ENCODE data around the gene LAMA4. TPM values are rescaled to one million over a fixed set of nuclear protein-coding genes. Genes with fewer than 3 reads are reported as not detected.

The LAMA4 gene
- total RNA-seq, 2 experiments from 2014 or later = not detected

GRCh38 chr6:112286010-112286409 is 31.6 kb upstream of the LAMA4 start:
- H3K36me3 Mint-ChIP-seq = peaks cover 6% of the 10 kb centered on the region
- peaks cover 19% of the 10 kb centered on the region for H3K4me1 Mint-ChIP-seq
- H3K27ac Mint-ChIP-seq = peak overlapping the region; percentile 31
- H3K4me3 Mint-ChIP-seq = no peak overlapping the region
- ATAC-seq (ENCODE audit: low read depth) = peak; percentile 89
- no peaks in the 10 kb centered on the region for H3K9me3 Mint-ChIP-seq
- H3K27me3 Mint-ChIP-seq = peaks cover 69% of the 10 kb centered on the region
- DNase-seq = peak; percentile 51
- POLR2A ChIA-PET = interaction anchor here (1.6 kb wide), 1 partner anchor 50 kb away, joined by 6 read pairs; no protein-coding TSS in a partner anchor

- no peak for DNase-seq
- H3K9me3 Mint-ChIP-seq = no peaks in the 10 kb centered on the region
- peaks cover 72% of the 10 kb centered on the region for H3K27me3 Mint-ChIP-seq
- POLR2A ChIA-PET = no interaction called here
- H3K4me1 Mint-ChIP-seq = peaks cover 19% of the 10 kb centered on the region
- ATAC-seq (ENCODE audit: low read depth) = no peak
- H3K27ac Mint-ChIP-seq = no peak overlapping the region
- peaks cover 6% of the 10 kb centered on the region for H3K36me3 Mint-ChIP-seq
- no peak overlapping the region for H3K4me3 Mint-ChIP-seq
Observed at GRCh38 chr6:112284603-112285002, 30.2 kb upstream of the LAMA4 start.

GRCh38 chr6:112283621-112284020 is 29.3 kb upstream of the LAMA4 start:
- peaks cover 19% of the 10 kb centered on the region for H3K4me1 Mint-ChIP-seq
- H3K36me3 Mint-ChIP-seq = peaks cover 3% of the 10 kb centered on the region
- ATAC-seq (ENCODE audit: low read depth) (no peak), DNase-seq (no peak)
- no peak overlapping the region for H3K4me3 Mint-ChIP-seq
- POLR2A ChIA-PET = no interaction called here
- H3K27me3 Mint-ChIP-seq = peaks cover 73% of the 10 kb centered on the region
- no peaks in the 10 kb centered on the region for H3K9me3 Mint-ChIP-seq
- H3K27ac Mint-ChIP-seq = no peak overlapping the region

- peaks cover 75% of the 10 kb centered on the region for H3K27me3 Mint-ChIP-seq
- H3K4me1 Mint-ChIP-seq = peaks cover 13% of the 10 kb centered on the region
- no peak for DNase-seq
- no peak overlapping the region for H3K4me3 Mint-ChIP-seq
- no peaks in the 10 kb centered on the region for H3K36me3 Mint-ChIP-seq
- POLR2A ChIA-PET = interaction anchor here (0.7 kb wide), 1 partner anchor 1573 kb away, joined by 3 read pairs; no protein-coding TSS in a partner anchor
- H3K27ac Mint-ChIP-seq = no peak overlapping the region
- H3K9me3 Mint-ChIP-seq = no peaks in the 10 kb centered on the region
- no peak for ATAC-seq (ENCODE audit: low read depth)
Observed at GRCh38 chr6:112281821-112282615, 27.7 kb upstream of the LAMA4 start.

- H3K4me1 Mint-ChIP-seq = no peaks in the 10 kb centered on the region
- H3K27me3 Mint-ChIP-seq = peaks cover 85% of the 10 kb centered on the region
- POLR2A ChIA-PET = no interaction called here
- H3K9me3 Mint-ChIP-seq = no peaks in the 10 kb centered on the region
- H3K36me3 Mint-ChIP-seq = no peaks in the 10 kb centered on the region
- H3K4me3 Mint-ChIP-seq = no peak overlapping the region
- no peak overlapping the region for H3K27ac Mint-ChIP-seq
- DNase-seq (no peak), ATAC-seq (ENCODE audit: low read depth) (no peak)
Observed at GRCh38 chr6:112279031-112279935, 24.9 kb upstream of the LAMA4 start.

- no peaks in the 10 kb centered on the region for H3K9me3 Mint-ChIP-seq
- no peaks in the 10 kb centered on the region for H3K36me3 Mint-ChIP-seq
- ATAC-seq (ENCODE audit: low read depth) (no peak), DNase-seq (no peak)
- H3K4me3 Mint-ChIP-seq = no peak overlapping the region
- H3K27me3 Mint-ChIP-seq = peaks cover 64% of the 10 kb centered on the region
- no peaks in the 10 kb centered on the region for H3K4me1 Mint-ChIP-seq
- POLR2A ChIA-PET = no interaction called here
- H3K27ac Mint-ChIP-seq = no peak overlapping the region
Observed at GRCh38 chr6:112275365-112275764, 21.0 kb upstream of the LAMA4 start.

GRCh38 chr6:112274774-112275173 is 20.4 kb upstream of the LAMA4 start:
- POLR2A ChIA-PET = no interaction called here
- ATAC-seq (ENCODE audit: low read depth) (no peak), DNase-seq (no peak)
- Mint-ChIP-seq H3K27me3 (peaks cover 59% of the 10 kb centered on the region), H3K9me3 (no peaks in the 10 kb centered on the region), H3K4me3 (no peak overlapping the region), H3K4me1 (no peaks in the 10 kb centered on the region), H3K36me3 (no peaks in the 10 kb centered on the region), H3K27ac (no peak overlapping the region)

- no peaks in the 10 kb centered on the region for H3K9me3 Mint-ChIP-seq
- no peak overlapping the region for H3K27ac Mint-ChIP-seq
- no peak overlapping the region for H3K4me3 Mint-ChIP-seq
- DNase-seq (no peak), ATAC-seq (ENCODE audit: low read depth) (no peak)
- POLR2A ChIA-PET = no interaction called here
- H3K27me3 Mint-ChIP-seq = peaks cover 43% of the 10 kb centered on the region
- H3K4me1 Mint-ChIP-seq = no peaks in the 10 kb centered on the region
- no peaks in the 10 kb centered on the region for H3K36me3 Mint-ChIP-seq
Observed at GRCh38 chr6:112272799-112273198, 18.4 kb upstream of the LAMA4 start.

- no peak for ATAC-seq (ENCODE audit: low read depth)
- peaks cover 38% of the 10 kb centered on the region for H3K27me3 Mint-ChIP-seq
- H3K4me3 Mint-ChIP-seq = no peak overlapping the region
- no peak overlapping the region for H3K27ac Mint-ChIP-seq
- no peak for DNase-seq
- H3K4me1 Mint-ChIP-seq = no peaks in the 10 kb centered on the region
- POLR2A ChIA-PET = no interaction called here
- no peaks in the 10 kb centered on the region for H3K36me3 Mint-ChIP-seq
- no peaks in the 10 kb centered on the region for H3K9me3 Mint-ChIP-seq
Observed at GRCh38 chr6:112270756-112271155, 16.4 kb upstream of the LAMA4 start.

- ATAC-seq (ENCODE audit: low read depth) (no peak), DNase-seq (no peak)
- H3K27me3 Mint-ChIP-seq = peaks cover 37% of the 10 kb centered on the region
- no peak overlapping the region for H3K4me3 Mint-ChIP-seq
- POLR2A ChIA-PET = no interaction called here
- H3K4me1 Mint-ChIP-seq = no peaks in the 10 kb centered on the region
- H3K27ac Mint-ChIP-seq = no peak overlapping the region
- no peaks in the 10 kb centered on the region for H3K9me3 Mint-ChIP-seq
- H3K36me3 Mint-ChIP-seq = no peaks in the 10 kb centered on the region
Observed at GRCh38 chr6:112269979-112270566, 15.7 kb upstream of the LAMA4 start.

GRCh38 chr6:112269114-112269513 is 14.7 kb upstream of the LAMA4 start:
- Mint-ChIP-seq H3K4me1 (no peaks in the 10 kb centered on the region), H3K9me3 (no peaks in the 10 kb centered on the region), H3K27ac (no peak overlapping the region), H3K27me3 (peaks cover 38% of the 10 kb centered on the region), H3K4me3 (no peak overlapping the region), H3K36me3 (no peaks in the 10 kb centered on the region)
- ATAC-seq (ENCODE audit: low read depth) (no peak), DNase-seq (no peak)
- POLR2A ChIA-PET = no interaction called here

- DNase-seq (no peak), ATAC-seq (ENCODE audit: low read depth) (no peak)
- Mint-ChIP-seq H3K9me3 (no peaks in the 10 kb centered on the region), H3K4me1 (no peaks in the 10 kb centered on the region), H3K27ac (no peak overlapping the region), H3K36me3 (no peaks in the 10 kb centered on the region), H3K27me3 (peaks cover 38% of the 10 kb centered on the region), H3K4me3 (no peak overlapping the region)
- POLR2A ChIA-PET = no interaction called here
Observed at GRCh38 chr6:112268654-112269053, 14.3 kb upstream of the LAMA4 start.

- no peaks in the 10 kb centered on the region for H3K36me3 Mint-ChIP-seq
- ATAC-seq (ENCODE audit: low read depth) (no peak), DNase-seq (no peak)
- H3K27ac Mint-ChIP-seq = no peak overlapping the region
- peaks cover 35% of the 10 kb centered on the region for H3K27me3 Mint-ChIP-seq
- H3K4me3 Mint-ChIP-seq = no peak overlapping the region
- H3K9me3 Mint-ChIP-seq = no peaks in the 10 kb centered on the region
- no peaks in the 10 kb centered on the region for H3K4me1 Mint-ChIP-seq
- POLR2A ChIA-PET = no interaction called here
Observed at GRCh38 chr6:112268019-112268418, 13.7 kb upstream of the LAMA4 start.

Data from activated naive CD8-positive, alpha-beta T cell treated with anti-CD3 and anti-CD28 coated beads, Interleukin-2, amount 10 ng/mL, durations not matched to agents 7 days and 5 days (primary cell).